Stimulated activated CD4-positive, alpha-beta T cell treated with anti-CD3 and anti-CD28 coated beads, Interleukin-12 subunit alpha, Interleukin-12 subunit beta, amount 100 ng/mL, for 24 hours (primary cell): ENCODE measurements around the gene RP2.

ENCODE experiments used
- DNase-seq, 2 experiments: peaks; one replicate each; pipeline ENCODE4 v3.0.0-alpha.2; 2020; ENCODE audit warnings: low read depth in 2 of 2

RP2 gene

DNA sequence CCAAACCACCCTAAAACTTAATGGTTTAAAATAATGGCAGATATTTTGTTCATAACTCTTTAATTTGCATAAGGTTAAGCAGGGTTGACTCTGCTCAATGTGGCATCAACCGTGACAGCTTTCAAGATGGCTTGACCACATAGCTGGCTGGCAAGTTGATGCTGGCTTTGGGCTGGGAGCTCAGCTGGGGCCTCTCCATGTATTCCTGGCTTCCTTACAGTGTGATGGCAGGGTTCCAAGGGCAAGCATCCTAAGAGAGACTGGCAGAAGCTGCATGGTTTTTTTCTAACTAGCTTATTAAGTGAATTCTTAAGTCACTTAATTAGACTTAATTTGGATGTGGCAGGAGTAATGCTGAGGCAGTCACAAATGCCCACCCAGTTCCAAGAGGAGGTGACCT lies 4.5 kb downstream of the RP2 start:
- no peak for DNase-seq

DNA sequence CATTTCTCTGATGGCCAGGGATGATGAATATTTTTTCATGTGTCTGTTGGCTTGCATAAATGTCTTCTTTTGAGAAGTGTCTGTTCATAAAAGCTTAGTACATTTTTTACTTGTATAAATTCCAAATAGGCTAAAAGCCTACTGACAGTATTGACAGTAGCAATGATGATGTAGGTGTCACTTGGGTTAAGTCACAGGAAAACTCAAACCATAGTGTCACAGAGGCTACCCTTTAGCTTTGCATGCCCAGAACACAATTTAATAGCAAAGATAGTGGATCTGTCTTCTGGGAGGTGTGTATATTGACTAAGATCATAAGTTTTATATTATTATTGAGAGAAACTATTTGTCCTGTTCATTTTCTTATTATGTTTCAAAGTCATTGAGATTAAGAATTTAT lies 8.1 kb downstream of the RP2 start:
- DNase-seq = no peak

DNA sequence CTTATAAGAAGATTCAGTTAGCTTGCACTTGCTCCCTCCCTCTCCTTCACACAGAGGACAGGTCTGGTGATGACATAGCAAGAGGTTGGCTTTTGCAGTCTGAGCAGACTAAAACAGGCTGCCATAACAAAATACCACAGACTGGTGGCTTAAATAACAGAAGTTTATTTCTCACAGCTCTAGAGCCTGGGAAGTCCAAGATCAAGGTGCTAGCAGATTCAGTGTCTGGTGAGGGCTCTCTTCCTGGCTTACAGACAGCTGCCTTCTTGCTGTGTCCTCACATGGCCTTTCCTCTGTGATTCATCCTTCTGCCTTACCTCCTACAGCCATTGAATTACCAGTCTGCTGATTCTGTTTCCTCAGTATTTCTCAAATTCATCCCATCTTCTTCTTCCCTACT lies 13.1 kb downstream of the RP2 start:
- DNase-seq = no peak

DNA sequence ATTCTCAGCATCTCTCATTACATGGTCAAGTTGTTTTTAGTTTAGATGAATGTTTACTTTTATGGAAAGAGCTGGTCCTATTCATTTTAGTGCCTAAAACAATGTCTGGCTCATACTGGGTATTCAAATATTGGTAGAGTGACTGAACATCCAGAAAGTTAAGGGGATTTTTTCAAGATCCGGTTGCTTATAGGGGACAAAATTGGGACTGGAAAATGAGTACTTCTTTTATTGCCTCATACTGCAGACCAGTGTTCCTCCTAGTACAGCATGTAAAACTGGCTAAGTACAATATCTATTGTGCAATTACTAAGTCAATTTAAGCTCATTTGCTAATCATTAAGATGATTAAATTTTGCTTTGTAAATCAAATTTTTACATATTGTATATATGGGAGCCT lies 13.9 kb downstream of the RP2 start:
- DNase-seq = no peak

- DNase-seq = no peak
These were observed 19.6 kb downstream of the RP2 start for GRCh38 chrX:46856483-46856882.

DNA sequence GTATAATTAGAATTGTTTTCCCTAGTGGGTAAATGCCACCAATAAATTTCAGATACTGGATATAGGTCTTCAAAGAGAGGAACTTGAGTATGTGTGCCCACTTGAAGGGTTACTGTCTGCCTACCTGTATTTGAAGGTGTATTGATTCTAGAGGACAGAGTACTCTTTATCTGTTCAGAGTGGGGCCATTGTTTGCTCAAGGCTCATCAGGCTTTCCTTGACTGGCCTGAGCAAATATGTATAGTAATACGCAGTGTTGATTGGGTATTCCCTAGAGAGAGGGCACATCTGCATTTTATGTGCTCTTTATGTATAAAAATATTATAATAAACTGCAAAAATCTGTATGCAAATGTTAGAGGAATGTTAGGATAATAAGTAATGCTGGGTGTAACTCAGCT lies 23.7 kb downstream of the RP2 start:
- no peak for DNase-seq

- no peak for DNase-seq
These were observed 26.2 kb downstream of the RP2 start for GRCh38 chrX:46863072-46863471.

GRCh38 chrX:46864606-46865005 lies 27.8 kb downstream of the RP2 start:
- DNase-seq = no peak

GRCh38 chrX:46865281-46865680 lies 28.4 kb downstream of the RP2 start:
- no peak for DNase-seq

GRCh38 chrX:46866726-46867125 lies 29.9 kb downstream of the RP2 start:
- DNase-seq = no peak

- DNase-seq = no peak
These were observed 36.9 kb downstream of the RP2 start for GRCh38 chrX:46873746-46874145.

DNA sequence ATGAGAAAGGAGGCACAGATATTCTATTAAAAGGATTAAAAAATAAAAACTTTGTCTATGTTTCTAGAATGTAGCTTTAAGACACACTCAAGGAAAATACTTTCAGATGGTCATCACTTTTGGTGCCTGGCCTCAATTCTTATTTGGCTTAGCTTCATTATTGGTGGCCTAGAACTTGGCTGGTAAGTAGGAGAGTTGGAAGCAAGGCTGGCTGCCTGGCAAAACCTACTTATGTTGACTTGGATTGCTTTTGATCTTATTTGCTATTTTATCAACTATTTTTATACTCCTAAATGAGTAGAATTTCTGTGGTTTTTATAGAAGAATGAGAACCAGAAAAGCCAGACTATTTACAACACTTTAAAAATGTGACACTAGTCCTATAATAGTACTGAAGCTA lies 40.1 kb downstream of the RP2 start:
- DNase-seq = no peak

- DNase-seq = no peak
These were observed 45.4 kb downstream of the RP2 start for GRCh38 chrX:46882266-46882665.

DNA sequence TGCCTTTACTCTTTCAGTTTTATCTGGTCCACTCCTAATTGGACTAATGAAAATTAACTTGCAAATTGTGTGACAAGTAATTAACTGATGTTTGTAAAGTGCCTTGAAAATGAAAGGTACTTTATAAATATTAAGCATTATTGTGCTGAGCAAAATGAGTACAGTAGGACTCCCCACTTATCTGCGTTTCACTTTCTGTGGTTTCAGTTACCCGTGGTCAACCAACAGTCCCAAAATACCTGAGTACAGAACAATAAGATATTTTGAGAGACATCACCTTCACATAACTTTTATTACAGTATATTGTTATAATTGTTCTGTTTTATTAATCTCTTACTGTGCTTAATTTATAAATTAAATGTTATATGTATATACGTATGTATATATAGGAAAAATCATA lies 48.0 kb downstream of the RP2 start:
- DNase-seq = no peak

- DNase-seq = no peak
These were observed 61.4 kb downstream of the RP2 start for GRCh38 chrX:46898207-46898606.

- DNase-seq = peak in 1 of 2 experiments; percentile 21
These were observed 66.8 kb downstream of the RP2 start for GRCh38 chrX:46903458-46904242.

DNA sequence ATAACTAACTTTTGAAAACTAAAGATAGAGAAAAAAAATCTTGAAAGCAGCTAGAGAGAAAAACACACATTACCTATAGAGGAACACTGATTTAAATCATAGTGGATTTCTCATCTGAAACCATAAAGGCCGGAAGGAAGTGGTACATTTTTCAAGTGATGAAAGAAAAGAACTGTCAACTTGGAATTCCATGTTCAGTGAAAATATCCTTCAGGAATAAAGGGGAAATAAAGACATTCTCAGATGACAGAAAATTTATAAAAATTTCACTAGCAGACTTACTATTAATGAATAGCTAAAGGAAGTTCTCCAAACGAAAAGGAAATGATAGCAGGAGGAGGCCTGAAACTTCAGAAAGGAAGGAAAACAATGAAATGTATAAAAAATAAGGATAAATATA lies 67.8 kb downstream of the RP2 start:
- DNase-seq = no peak

DNA sequence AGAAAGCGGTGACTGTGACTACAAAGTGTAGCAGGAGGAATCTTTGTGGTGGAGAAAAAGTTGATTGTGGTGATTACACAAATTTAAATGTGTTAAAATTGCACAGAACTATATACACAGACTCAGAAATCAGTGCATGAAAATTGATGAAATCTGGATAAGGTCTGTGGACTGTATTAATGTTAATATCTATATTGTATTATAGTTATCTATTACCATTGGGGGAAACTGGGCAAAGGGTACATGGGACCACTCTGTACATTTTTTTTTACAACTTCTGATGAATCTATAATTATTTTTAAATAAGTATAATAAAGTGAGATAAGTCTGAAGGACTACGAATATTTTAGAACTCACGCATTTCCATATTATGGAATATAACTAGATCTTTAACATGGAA lies 73.6 kb downstream of the RP2 start:
- DNase-seq = no peak

DNA sequence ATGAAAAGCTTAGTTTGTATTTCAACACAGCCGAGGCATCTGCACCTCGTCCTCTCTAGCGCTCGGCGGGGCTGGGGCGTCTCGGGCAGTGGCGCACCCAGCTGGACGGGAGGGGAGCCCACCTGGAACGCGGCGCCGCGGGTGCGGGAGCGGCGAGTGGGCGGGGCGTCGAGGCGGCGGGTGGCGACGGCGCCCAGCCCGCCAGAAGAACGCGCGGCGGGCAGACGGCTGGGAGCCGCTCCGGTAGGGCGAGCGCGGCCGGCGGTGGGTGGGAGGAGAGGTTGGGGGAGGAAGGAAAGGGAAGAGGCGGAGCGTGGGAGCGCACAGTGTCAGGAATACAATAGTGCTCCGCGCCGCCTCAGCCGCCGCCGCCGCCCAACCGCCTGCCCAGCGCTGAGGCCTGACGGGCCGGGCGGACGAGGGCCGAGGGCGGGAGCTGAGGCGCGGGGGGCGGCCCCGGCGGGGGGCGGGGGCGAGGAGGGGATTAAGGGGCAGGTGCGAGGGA lies 75.3 kb downstream of the RP2 start, which contains the start of gene JADE3:
Gene JADE3 (plus strand): TSS at position 324 of the 505 bp plus-strand sequence. CDS start 72,474 bp downstream, outside the sequence.
- peak in 1 of 2 experiments; percentile 8 for DNase-seq

DNA sequence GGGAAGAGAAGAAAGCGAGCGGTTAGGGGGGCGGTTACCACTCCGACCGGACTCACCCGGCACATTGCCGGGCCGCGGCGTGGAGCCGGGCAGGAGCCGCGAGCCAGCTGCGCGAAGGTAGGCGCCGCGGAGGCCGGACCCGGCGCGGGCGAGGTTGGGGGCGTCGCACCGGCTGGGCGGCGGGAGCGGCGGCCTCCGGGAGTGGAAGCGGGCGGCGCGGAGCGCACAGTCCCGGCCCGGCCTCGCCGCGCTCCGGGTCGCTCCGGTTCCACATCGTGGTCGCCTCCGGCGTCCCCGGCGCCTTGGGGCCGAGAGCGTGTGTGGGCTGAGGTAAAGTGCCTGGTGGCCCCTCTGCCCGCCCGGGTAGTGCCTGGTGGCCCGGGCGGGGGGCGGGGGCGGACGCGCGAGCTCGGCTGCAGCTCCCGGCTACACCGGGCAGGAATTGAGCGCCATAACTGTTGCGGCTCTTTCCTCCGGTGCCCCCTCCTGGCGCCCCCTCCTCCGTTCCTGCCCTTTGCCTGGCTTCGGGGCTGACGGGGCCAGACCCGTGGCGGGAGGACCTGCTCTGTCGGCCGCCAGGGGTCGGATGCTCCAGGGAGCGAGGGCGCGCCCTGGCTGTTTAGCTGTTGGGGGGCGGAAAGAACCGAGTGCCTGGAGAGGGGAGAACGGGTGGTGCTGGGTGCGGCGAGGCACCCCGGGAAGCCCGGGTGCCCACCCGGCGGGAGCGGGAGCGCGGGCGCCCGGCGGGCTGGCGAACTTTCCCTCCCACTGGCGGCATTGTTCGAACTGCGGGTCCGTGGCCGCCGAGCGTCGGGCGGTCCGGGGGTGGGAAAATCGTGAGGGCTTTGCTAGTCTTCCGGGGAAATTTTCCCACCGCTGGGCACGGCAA lies 76.0 kb downstream of the RP2 start:
- peak in 1 of 2 experiments; percentile 16 for DNase-seq

DNA sequence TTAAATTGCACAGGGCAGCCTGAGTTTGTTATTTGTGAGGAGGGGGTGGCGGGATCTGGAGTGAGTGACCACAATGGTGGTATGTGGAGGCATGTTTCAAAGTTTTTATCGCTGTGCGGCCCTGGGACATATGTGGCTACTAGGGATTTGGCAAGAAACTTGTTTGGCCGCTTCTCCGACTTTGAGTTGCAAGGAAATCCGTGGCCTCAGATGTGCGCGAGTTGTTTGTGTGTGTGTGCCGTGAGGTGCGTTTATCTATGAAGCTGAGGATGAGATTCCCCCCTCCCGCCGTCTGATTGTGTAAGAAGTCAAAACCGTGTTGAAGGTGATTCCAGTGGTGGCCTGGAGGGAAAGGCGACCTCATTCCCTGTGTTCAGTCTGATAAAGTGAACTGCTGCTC lies 76.8 kb downstream of the RP2 start:
- no peak for DNase-seq

- no peak for DNase-seq
These were observed 79.4 kb downstream of the RP2 start for GRCh38 chrX:46916273-46916672.

DNA sequence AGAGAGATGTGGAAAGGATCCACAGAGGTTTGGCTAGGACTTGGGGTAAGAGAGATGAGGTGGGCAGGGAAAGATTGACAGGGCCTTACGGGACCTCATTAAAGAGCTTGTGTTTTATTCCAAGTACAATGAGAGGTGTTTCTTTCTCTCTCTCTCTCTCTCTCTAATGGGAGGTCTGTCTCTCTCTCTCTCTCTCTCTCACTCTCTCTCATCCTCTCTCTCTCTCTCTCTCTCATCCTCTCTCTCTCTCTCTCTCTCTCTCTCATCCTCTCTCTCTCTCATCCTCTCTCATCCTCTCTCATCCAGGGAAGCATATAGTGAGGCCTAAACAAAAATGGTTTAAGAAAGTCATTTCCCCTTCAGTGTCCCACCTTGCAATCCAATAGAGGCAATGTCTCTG lies 80.8 kb downstream of the RP2 start:
- DNase-seq = no peak
